Activated T-cell treated with anti-CD3 and anti-CD28 coated beads for 1 hour (primary cell): Measurements from ENCODE around the gene ART1.
"Not testable (repeated sequence)": the region's sequence is repeated elsewhere in the genome, so short reads cannot be mapped to it uniquely, and the experiment has no call there.

Experiments
- DNase-seq: peaks from one replicate; pipeline ENCODE4 v3.0.0-alpha.2; 2020; ENCODE audit warnings: low read depth

Gene ART1

GRCh38 chr11:3632070-3632660, 12.8 kb upstream of the ART1 start:
- no peak for DNase-seq

- no peak for DNase-seq
These were observed 9.1 kb upstream of the ART1 start for GRCh38 chr11:3635641-3636375.

- DNase-seq: no peak
These were observed 7.7 kb upstream of the ART1 start for GRCh38 chr11:3637201-3637600.

- no peak for DNase-seq
These were observed 6.4 kb upstream of the ART1 start for GRCh38 chr11:3638513-3638912.

- no peak for DNase-seq
These were observed 5.1 kb upstream of the ART1 start for GRCh38 chr11:3639841-3640240.

GRCh38 chr11:3641191-3641590, 3.7 kb upstream of the ART1 start:
- no peak for DNase-seq

- no peak for DNase-seq
These were observed 3.2 kb upstream of the ART1 start, which contains the start of gene ART5 for GRCh38 chr11:3641701-3642070. TSS of gene ART5 (minus strand) at chr11:3641992. CDS start at chr11:3641862, 130 bp downstream.

- peak; percentile 43 for DNase-seq
These were observed 2.6 kb upstream of the ART1 start for GRCh38 chr11:3642071-3642951.

GRCh38 chr11:3643102-3643546, 1.8 kb upstream of the ART1 start:
- not testable (repeated sequence) for DNase-seq

- no peak for DNase-seq
These were observed 624 bp downstream of the ART1 start for GRCh38 chr11:3645552-3645951.

GRCh38 chr11:3648843-3649242, 3.9 kb downstream of the ART1 start:
- not testable (repeated sequence) for DNase-seq

- DNase-seq: not testable (repeated sequence)
These were observed 4.4 kb downstream of the ART1 start for GRCh38 chr11:3649374-3649773.

GRCh38 chr11:3652514-3652913, 7.6 kb downstream of the ART1 start:
- DNase-seq: not testable (repeated sequence)

- no peak for DNase-seq
These were observed 10.6 kb downstream of the ART1 start for GRCh38 chr11:3655547-3655946.

GRCh38 chr11:3657331-3657730, 12.4 kb downstream of the ART1 start:
- not testable (repeated sequence) for DNase-seq

- no peak for DNase-seq
These were observed 13.3 kb downstream of the ART1 start for GRCh38 chr11:3658252-3658651.

GRCh38 chr11:3659595-3660515, 14.9 kb downstream of the ART1 start:
- DNase-seq: no peak

- no peak for DNase-seq
These were observed 16.0 kb downstream of the ART1 start for GRCh38 chr11:3660960-3661359.

- no peak for DNase-seq
These were observed 17.9 kb downstream of the ART1 start for GRCh38 chr11:3662856-3663255.

- DNase-seq: no peak
These were observed 19.2 kb downstream of the ART1 start for GRCh38 chr11:3664032-3664630.

GRCh38 chr11:3665336-3666022, 20.6 kb downstream of the ART1 start:
- DNase-seq: no peak
